ENCODE data around the gene RPL29.
"Not testable (repeated sequence)": the region's sequence is repeated elsewhere in the genome, so short reads cannot be mapped to it uniquely, and the experiment has no call there.

Gene RPL29

DNA sequence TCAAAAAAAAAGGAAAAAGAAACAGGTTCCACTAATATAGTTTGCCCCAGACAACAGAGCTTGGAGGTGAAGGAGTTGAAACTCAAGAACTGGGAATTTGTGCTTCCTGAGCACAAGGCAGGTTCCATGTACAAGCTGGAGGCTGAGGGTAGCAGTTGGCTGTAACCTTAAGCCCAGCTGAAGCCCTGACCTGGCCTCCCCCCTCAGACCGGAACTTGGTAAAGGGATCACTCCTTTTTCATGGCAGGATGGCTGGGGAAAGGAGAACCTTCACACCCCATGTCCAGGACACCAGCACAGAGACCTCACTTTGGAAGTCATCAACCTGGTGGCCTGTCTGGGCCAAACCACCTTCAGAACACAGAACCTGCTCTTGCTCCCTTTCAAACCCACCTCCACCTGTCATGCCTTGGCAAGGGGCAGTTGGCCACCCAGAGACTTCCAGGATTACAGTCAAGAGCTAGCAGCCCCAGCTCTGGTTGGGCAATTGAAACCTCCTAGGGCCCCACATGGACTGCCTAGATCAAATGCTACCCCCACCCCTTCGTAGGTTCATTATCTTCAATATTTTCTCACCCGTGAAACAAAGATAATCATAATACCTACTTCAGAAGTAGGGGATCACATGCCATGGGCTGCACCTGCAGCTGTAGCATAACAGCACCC lies 3.5 kb downstream of the RPL29 start:
- no peak for DNase-seq
- H3K27ac ChIP-seq = no peak overlapping the region
- TF ChIP-seq, protein P1, sequence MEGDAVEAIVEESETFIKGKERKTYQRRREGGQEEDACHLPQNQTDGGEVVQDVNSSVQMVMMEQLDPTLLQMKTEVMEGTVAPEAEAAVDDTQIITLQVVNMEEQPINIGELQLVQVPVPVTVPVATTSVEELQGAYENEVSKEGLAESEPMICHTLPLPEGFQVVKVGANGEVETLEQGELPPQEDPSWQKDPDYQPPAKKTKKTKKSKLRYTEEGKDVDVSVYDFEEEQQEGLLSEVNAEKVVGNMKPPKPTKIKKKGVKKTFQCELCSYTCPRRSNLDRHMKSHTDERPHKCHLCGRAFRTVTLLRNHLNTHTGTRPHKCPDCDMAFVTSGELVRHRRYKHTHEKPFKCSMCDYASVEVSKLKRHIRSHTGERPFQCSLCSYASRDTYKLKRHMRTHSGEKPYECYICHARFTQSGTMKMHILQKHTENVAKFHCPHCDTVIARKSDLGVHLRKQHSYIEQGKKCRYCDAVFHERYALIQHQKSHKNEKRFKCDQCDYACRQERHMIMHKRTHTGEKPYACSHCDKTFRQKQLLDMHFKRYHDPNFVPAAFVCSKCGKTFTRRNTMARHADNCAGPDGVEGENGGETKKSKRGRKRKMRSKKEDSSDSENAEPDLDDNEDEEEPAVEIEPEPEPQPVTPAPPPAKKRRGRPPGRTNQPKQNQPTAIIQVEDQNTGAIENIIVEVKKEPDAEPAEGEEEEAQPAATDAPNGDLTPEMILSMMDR (IDR thresholded peaks at IDR 0.05; ENCODE audit: low read depth, low read length, missing control alignments) = no peak
- no peak overlapping the region for H3K4me3 ChIP-seq (ENCODE audit: low read depth, low read length)
- no peaks in the 10 kb centered on the region for H3K27me3 ChIP-seq (replicated peaks)
- H3K36me3 ChIP-seq (replicated peaks) = peaks cover 39% of the 10 kb centered on the region
- in situ Hi-C loops (cut with HindIII; ENCODE audit: low pct_ligation_motif_present, low sequenced_read_pairs) = no loop called here

DNA sequence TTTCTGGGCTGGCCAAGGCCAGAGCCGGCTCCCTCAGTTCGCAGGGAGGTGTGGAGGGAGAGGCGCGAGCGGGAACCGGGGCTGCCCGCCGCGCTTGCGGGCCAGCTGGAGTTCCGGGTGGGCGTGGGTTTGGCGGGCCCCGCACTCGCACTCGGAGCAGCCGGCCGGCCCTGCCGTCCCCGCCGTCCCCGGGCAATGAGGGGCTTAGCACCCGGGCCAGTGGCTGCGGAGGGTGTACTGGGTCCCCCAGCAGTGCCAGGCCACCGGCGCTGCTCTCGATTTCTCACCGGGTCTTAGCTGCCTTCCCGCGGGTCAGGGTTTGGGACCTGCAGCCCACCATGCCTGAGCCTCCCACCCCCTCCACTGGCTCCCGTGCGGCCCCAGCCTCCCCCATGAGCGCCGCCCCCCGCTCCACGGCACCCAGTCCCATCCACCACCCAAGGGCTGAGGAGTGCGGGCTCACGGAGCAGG lies 5.2 kb downstream of the RPL29 start:
- DNase-seq; H3K4me3 ChIP-seq (ENCODE audit: low read depth, low read length); in situ Hi-C loops (cut with HindIII; ENCODE audit: low pct_ligation_motif_present, low sequenced_read_pairs); H3K27ac ChIP-seq; H3K27me3 ChIP-seq (replicated peaks): not testable (repeated sequence)
- H3K36me3 ChIP-seq (replicated peaks) = peaks cover 39% of the 10 kb centered on the region

DNA sequence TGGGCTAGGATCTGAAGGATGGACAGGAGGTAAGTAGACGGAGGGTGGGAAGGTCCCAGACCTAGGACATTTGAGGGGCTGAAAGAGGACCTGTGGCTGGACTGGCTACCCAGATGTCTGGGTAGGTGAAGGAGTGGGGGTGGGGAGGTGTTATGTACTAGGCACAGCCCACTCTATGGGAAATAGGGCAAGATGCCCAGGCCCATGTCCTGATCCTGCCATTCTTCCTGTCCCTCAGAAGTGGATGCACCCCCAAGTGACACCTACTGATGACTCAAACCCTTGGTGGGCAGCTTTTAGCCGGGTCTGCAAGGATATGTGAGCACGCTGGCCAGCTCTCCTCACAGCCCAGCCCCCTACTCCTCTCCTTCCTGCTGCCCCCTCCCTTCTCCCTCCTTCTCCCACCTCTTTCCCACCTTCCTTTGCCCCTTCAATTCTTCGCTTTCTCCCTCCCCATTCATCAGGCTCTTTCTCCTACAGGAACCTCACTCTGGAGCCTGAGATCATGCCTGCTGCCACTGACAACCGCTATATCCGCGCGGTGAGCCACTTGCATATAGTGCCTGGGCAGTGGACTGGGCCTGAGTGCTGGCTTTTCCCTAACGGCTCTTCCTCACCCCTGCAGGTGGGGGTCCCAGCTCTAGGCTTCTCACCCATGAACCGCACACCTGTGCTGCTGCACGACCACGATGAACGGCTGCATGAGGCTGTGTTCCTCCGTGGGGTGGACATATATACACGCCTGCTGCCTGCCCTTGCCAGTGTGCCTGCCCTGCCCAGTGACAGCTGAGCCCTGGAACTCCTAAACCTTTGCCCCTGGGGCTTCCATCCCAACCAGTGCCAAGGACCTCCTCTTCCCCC lies 7.2 kb downstream of the RPL29 start:
- peaks cover 24% of the 10 kb centered on the region for H3K36me3 ChIP-seq (replicated peaks)
- in situ Hi-C loops (cut with HindIII; ENCODE audit: low pct_ligation_motif_present, low sequenced_read_pairs) = no loop called here
- no peak overlapping the region for H3K27ac ChIP-seq
- TF ChIP-seq, protein P1 (IDR thresholded peaks at IDR 0.05; ENCODE audit: low read depth, low read length, missing control alignments) = no peak
- no peak for DNase-seq
- H3K4me3 ChIP-seq (ENCODE audit: low read depth, low read length) = no peak overlapping the region
- no peaks in the 10 kb centered on the region for H3K27me3 ChIP-seq (replicated peaks)

DNA sequence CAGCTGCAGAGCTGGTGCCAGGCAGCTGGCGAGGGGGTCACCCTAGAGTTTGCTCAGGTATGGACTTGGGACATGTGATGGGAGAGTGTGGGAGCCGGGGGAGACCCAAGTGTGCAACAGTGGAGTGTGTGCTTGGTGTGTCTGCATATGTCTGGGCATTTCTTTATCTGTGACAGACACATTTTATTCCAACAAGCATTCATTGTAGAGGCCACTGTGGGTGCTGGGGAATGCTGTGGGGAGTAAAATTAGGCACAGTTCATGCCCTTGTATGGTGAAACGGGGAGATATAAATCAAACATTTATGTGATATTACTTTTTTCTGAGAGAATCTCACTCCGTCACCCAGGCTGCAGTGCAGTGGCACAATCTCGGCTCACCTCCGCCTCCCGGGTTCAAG lies 8.1 kb downstream of the RPL29 start:
- TF ChIP-seq, protein P1 (IDR thresholded peaks at IDR 0.05; ENCODE audit: low read depth, low read length, missing control alignments) = no peak
- in situ Hi-C loops (cut with HindIII; ENCODE audit: low pct_ligation_motif_present, low sequenced_read_pairs) = no loop called here

DNA sequence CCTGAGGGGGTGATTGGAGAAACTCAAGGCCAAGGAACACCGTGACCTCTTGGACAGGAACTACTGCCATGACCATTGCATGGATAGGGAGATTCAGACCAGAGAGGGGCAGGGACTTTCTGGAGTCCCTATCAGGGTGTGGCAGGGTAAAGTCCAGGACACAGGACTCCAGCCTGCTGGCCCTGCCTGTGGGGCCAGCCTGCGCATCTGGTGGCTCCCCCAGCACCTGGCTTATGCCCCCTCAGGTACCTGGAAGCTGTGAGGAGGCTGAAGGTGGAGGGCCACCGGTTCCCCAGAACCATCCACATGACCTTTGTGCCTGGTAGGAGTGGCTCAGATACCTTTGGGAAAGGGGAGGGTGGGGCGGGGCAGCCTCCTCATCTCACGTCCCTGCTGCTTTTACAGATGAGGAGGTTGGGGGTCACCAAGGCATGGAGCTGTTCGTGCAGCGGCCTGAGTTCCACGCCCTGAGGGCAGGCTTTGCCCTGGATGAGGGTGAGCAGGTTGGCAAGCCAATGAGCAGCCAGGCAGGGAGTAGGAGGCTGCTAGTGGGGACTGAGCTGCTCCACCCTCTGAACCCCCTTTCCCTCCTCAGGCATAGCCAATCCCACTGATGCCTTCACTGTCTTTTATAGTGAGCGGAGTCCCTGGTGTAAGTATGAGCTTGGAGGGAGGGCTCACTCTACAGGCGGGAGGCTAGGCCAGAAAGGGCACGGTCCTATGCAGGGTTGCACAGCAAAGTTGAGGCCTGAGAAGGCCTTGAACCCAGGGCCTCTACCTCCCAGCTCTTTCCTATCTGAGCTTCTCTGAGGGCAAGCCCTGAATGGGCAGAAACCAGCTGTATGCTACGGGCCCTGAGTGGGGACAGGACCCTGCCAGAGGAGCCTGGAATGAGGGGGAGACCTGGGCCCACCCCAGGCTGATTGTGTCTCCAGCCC lies 9.4 kb downstream of the RPL29 start:
- Histone ChIP-seq H3K36me3 (replicated peaks) (peaks cover 3% of the 10 kb centered on the region), H3K27me3 (replicated peaks) (no peaks in the 10 kb centered on the region), H3K4me3 (ENCODE audit: low read depth, low read length) (no peak overlapping the region), H3K27ac (no peak overlapping the region)
- in situ Hi-C loops (cut with HindIII; ENCODE audit: low pct_ligation_motif_present, low sequenced_read_pairs) = no loop called here
- TF ChIP-seq, protein P1 (IDR thresholded peaks at IDR 0.05; ENCODE audit: low read depth, low read length, missing control alignments) = no peak
- DNase-seq = no peak

More for the DNA sequence above, 8.1 kb downstream of the RPL29 start:
- Histone ChIP-seq H3K27me3 (replicated peaks) (no peaks in the 10 kb centered on the region), H3K27ac (no peak overlapping the region), H3K4me3 (ENCODE audit: low read depth, low read length) (no peak overlapping the region), H3K36me3 (replicated peaks) (peaks cover 16% of the 10 kb centered on the region)
- DNase-seq = no peak
